ACC112 (cell line): ENCODE results near the gene CLEC4M.
"Not testable (repeated sequence)": the region's sequence is repeated elsewhere in the genome, so short reads cannot be mapped to it uniquely, and the experiment has no call there.

Experiments used
- H2AFZ ChIP-seq: fragments of 200-600 bp; sonication (generic); one replicate; pipeline ENCODE4 v1.6.0; 2017; ENCODE audit warnings: antibody characterized with exemption, low read length; ENCODE audit not compliant: unreplicated experiment
- H3K27ac ChIP-seq: fragments of 200-600 bp; sonication (generic); 2 replicates; pipeline ENCODE4 v1.5.1; 2014; ENCODE audit warnings: low read depth, mild to moderate bottlenecking, antibody characterized with exemption, low read length, moderate library complexity
- H3K27me3 ChIP-seq: fragments of 200-600 bp; sonication (generic); 2 replicates; pipeline ENCODE4 v1.6.1; 2014; ENCODE audit warnings: mild to moderate bottlenecking, antibody characterized with exemption, low read length, moderate library complexity, mixed read lengths; ENCODE audit not compliant: insufficient read depth
- H3K36me3 ChIP-seq: fragments of 200-600 bp; sonication (generic); 2 replicates; pipeline ENCODE4 v1.6.1; 2016; ENCODE audit warnings: mild to moderate bottlenecking, antibody characterized with exemption, low read length, moderate library complexity, mixed read lengths; ENCODE audit not compliant: insufficient read depth
- H3K4me1 ChIP-seq: fragments of 200-600 bp; sonication (generic); one replicate; pipeline ENCODE4 v1.6.1; 2016; ENCODE audit warnings: low read length, mixed read lengths; ENCODE audit not compliant: insufficient read depth, unreplicated experiment, control insufficient read depth
- H3K4me3 ChIP-seq: fragments of 200-600 bp; sonication (generic); 2 replicates; pipeline ENCODE4 v1.5.1; 2014; ENCODE audit warnings: mild to moderate bottlenecking, low read depth, low read length
- H3K79me2 ChIP-seq: fragments of 200-600 bp; sonication (generic); one replicate; pipeline ENCODE4 v1.6.0; 2016; ENCODE audit warnings: low read length; ENCODE audit not compliant: control insufficient read depth, unreplicated experiment, insufficient read depth

Gene CLEC4M

DNA sequence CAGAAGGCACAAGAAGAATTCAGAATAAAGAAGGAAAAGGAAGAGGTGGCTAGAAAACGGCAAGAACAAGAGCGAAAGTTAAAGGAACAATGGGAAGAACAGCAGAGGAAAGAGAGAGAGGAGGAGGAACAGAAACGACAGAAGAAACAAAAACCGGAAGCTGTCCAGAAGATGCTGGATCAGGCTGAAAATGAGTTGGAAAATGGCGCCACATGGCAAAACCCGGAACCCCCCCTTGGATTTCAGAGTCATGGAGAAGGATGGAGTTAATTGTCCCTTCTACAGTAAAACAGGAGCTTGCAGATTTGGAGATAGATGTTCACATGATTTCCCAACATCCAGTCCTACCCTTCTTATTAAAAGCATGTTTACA is 22.4 kb upstream of the CLEC4M start:
- no peaks in the 10 kb centered on the region for H3K36me3 ChIP-seq
- no peaks in the 10 kb centered on the region for H3K79me2 ChIP-seq
- H3K4me3 ChIP-seq = no peak overlapping the region
- H3K27me3 ChIP-seq = peaks cover 28% of the 10 kb centered on the region
- no peak overlapping the region for H2AFZ ChIP-seq
- H3K4me1 ChIP-seq = no peaks in the 10 kb centered on the region
- H3K27ac ChIP-seq = no peak overlapping the region

DNA sequence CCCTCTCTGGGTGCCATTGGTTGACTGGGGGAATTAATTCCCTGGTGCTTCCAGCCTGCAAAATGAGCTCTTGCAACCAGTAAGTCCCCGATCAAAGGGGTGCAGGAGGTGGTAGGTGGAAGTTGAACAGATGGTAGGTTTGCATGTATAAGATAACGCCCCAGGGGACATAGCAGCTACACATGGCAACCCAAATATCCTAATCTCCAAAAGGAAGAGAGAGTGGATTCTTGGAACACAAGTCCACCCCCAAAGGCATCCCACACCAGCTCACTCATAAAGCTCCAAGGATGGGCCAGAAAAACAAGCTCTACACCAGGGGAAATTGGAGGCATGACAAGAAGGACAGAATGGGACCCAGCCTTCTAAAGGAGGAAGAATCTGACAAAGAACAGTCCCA is 20.5 kb upstream of the CLEC4M start:
- H3K79me2 ChIP-seq = no peaks in the 10 kb centered on the region
- H3K4me1 ChIP-seq = no peaks in the 10 kb centered on the region
- no peaks in the 10 kb centered on the region for H3K36me3 ChIP-seq
- H3K27ac ChIP-seq = no peak overlapping the region
- no peak overlapping the region for H3K4me3 ChIP-seq
- peaks cover 25% of the 10 kb centered on the region for H3K27me3 ChIP-seq
- no peak overlapping the region for H2AFZ ChIP-seq

DNA sequence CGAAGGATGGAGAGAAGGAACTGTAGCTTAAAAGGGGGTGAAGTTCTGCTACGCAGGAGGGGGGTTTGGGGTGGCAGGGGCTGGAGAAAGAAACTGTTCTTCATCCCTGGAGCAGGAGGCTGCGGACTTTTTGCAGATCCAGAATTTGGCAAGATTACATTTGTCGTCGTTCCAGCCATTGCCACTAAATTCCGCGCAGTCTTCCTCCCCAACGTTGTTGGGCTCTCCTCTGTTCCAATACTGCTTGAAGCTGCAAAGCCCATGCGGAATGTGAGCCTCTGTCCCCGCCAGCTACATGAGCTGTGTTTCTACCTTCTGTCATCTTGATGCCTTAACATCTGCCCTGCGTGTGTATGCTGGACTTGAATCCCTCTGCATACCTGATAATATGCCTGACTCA is 20.1 kb upstream of the CLEC4M start:
- Histone ChIP-seq H3K27me3 (peaks cover 25% of the 10 kb centered on the region), H3K4me3 (no peak overlapping the region), H3K36me3 (no peaks in the 10 kb centered on the region), H2AFZ (no peak overlapping the region), H3K79me2 (no peaks in the 10 kb centered on the region), H3K4me1 (no peaks in the 10 kb centered on the region), H3K27ac (no peak overlapping the region)

DNA sequence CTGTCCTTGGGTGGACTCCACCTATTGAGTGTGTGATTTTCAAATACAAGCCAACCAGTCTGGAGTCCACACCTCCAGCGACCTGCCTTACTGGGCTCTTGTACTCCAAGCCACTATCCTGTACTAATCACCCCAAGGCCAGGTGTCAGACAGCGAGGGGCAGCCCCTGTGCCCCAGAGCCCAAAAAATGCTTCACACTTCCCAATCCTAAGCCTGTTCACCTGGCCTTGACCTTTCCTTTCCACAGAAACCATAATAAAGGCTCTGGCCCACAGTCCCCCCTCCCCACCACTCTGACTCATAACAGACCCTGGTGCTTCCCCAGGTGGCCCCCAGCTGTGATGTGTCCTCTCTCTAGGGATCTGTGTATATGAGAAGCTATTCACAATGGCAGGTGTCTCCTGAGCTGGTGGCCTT is 19.6 kb upstream of the CLEC4M start:
- no peaks in the 10 kb centered on the region for H3K36me3 ChIP-seq
- no peaks in the 10 kb centered on the region for H3K4me1 ChIP-seq
- H3K4me3 ChIP-seq = no peak overlapping the region
- H3K79me2 ChIP-seq = no peaks in the 10 kb centered on the region
- H2AFZ ChIP-seq = no peak overlapping the region
- H3K27me3 ChIP-seq = peaks cover 25% of the 10 kb centered on the region
- H3K27ac ChIP-seq = no peak overlapping the region

DNA sequence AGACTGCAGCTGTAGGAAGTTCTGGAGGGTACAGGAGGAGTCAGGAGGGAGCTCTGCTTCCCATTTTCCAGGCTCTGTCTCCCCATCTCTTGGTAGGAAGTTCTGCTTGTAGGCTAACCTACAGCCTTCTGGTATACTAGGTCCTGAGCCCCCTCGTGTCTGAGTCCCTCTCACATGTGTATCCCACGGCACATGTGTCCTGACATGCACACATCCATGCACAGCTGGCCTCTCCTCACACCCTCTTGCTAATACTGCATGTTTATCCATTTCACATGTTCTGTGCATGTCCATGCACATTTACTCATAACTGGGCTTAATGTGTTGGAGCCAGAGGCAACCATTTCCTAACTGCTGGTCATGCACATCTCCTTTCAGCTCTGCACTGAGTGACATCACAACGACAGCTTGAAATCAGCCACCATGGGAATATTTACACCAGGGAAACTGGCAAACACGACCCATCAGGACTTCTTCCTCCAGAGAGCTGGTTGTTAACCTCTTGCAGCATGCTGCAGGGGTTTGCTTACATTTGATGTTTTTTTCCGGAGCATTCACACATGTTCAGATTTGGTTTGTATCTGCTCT is 18.8 kb upstream of the CLEC4M start:
- Histone ChIP-seq H3K27me3 (peaks cover 22% of the 10 kb centered on the region), H2AFZ (no peak overlapping the region), H3K4me3 (no peak overlapping the region), H3K4me1 (no peaks in the 10 kb centered on the region), H3K36me3 (no peaks in the 10 kb centered on the region), H3K27ac (no peak overlapping the region), H3K79me2 (no peaks in the 10 kb centered on the region)

DNA sequence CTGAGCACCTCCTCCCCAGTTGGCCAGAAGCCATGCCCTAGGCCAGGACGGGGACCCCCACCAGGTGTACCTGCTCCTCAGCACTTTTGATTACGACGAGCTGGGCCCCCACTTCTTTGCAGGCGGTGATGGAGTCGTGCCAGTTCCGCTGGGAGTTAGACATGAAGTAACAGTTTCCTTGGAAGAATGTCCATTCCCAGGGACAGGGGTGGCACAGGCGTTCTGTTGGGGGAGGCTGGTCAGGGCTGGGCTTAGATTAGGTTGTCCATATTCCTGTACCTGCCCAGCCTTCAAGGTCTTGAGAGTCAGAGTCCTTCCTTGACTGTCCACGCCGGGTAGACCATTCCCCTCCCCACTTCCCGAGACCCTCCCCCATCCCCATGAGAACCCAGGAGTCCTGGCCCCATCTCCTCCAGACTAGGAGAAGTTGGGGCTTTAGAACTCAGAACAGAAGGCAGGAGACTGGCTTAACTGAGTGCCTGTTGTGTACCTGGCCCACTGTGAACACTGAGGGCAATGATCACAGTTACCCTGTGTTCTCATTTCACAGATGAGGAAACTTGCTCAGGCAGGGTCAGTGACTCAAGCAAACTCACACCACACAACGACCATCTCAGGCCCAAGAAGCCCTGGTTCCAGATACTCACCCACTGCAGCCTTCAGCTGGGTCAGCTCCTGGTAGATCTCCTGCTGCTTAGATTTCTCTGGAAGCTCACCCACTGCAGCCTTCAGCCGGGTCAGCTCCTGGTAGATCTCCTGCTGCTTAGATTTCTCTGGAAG is 18.0 kb upstream of the CLEC4M start:
- peaks cover 15% of the 10 kb centered on the region for H3K27me3 ChIP-seq
- H3K4me3 ChIP-seq = no peak overlapping the region
- H3K79me2 ChIP-seq = no peaks in the 10 kb centered on the region
- no peaks in the 10 kb centered on the region for H3K4me1 ChIP-seq
- no peaks in the 10 kb centered on the region for H3K36me3 ChIP-seq
- H2AFZ ChIP-seq = no peak overlapping the region
- H3K27ac ChIP-seq = no peak overlapping the region

DNA sequence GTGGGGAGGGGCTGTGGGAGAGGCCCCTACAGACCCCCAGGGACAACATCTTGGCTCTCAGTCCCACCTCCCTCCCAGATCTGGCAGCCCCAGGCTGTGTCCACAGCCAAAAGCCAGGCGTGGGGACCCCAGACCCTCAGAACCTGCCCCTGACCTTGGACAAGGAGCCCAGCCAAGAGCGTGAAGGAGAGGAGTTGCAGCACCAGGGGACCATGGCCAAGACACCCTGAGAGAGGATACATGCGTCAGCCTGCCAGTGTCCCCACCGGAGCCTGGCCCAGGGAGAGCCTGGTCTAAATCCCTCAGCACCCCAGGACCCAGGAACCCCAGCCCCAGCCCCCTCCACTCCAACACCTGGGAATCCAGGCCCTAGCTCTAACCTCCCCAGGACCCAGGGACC is 16.7 kb upstream of the CLEC4M start:
- H3K36me3 ChIP-seq, H3K4me1 ChIP-seq, H3K79me2 ChIP-seq, H2AFZ ChIP-seq, H3K27ac ChIP-seq, H3K4me3 ChIP-seq: not testable (repeated sequence)
- H3K27me3 ChIP-seq = peaks cover 11% of the 10 kb centered on the region

DNA sequence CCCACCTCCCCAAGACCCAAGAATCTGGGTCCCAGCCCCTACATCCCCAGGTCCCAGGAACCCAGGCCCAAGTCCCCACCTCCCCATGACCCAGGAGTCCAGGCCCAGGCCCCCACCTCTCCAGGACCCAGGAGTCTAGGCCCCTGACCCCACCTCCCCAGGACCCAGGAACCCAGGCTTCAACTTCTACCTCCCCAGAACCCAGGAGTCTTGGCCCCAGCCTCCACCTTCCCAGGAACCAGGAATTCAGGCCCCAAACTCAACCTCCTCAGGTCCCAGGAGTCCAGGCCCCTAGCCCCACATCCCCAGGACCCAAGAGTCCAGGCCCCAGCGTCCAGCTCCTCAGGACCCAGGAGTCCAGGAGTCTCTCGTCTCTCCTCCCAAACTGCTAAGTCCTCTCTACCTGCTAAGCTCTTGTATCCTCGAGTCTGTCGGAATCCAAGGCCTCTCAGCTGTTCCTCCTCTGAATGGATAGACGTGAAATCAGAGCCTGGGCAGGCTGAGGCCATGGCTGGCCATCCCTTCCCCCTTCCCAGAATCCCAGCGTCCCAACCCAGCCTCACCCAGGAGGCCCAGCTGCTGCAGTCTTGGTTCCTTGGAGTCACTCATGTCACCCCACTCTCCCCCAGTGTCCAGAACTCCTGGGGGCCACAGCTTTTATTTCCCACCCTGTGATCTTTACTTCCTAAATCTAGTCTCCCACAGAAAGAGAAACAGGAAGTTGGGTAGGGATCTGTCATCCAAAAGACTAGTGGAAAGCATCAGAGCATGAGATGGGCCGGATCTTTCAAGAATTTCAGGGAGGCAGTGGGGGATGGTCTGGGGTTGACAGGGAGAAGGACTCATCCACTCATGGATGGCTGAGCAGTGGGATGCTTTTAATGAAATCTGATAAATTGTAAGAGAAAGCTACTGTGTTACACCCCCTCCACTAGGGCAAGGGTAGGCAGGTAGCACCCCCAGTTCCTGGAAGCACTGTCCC is 15.8 kb upstream of the CLEC4M start, which contains the start of gene CD209:
Gene CD209 (minus strand): TSS at position 632 of the 982 bp plus-strand sequence. CDS start 23 bp downstream, at position 609.
- no peaks in the 10 kb centered on the region for H3K36me3 ChIP-seq
- H2AFZ ChIP-seq = no peak within 1 kb of the TSS
- H3K27me3 ChIP-seq = peaks cover 11% of the 10 kb centered on the region; the same call in 1 of the 2 replicates
- no peaks in the 10 kb centered on the region for H3K79me2 ChIP-seq
- no peaks in the 10 kb centered on the region for H3K4me1 ChIP-seq
- no peak within 1 kb of the TSS for H3K27ac ChIP-seq
- no peak within 1 kb of the TSS for H3K4me3 ChIP-seq

DNA sequence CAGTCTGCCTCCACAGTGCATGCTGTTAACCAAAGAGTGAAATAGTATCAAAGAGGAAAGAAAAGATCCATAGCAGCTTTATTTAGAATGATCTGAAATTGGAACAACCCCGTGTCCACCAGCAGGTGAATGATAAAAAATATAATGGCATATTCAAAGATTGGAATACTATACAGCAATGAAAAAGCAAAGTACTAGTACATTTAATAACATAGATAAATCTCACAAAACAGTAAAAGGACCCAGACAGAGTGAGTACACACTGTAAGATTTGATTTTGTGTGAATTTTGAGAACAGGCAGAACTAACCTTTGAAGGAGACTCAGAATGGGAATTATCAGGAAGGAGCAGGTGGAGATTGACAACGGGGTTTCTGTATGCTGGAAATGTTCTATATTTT is 14.9 kb upstream of the CLEC4M start:
- Histone ChIP-seq H3K4me1 (no peaks in the 10 kb centered on the region), H3K36me3 (no peaks in the 10 kb centered on the region), H3K27ac (no peak overlapping the region), H2AFZ (no peak overlapping the region), H3K27me3 (peaks cover 8% of the 10 kb centered on the region), H3K4me3 (no peak overlapping the region), H3K79me2 (no peaks in the 10 kb centered on the region)

DNA sequence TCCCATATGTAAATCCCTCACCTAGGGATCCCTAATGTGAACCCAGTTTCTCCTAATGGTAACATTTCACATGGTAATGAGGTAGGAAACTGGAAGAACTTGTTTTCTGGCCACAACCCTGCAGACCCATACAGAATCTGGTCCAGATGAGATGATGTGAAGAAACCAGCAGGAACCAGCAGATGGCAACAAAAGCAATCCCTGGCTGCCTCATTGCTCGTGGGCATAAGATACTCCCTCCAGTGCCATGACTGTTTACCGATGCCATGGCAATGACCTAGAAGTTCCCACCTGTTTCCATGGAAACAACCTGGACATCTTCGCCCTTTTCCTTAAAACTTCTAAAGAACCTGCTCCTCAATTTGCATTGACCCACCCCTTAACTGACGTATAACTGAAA is 14.3 kb upstream of the CLEC4M start:
- peaks cover 12% of the 10 kb centered on the region for H3K27me3 ChIP-seq
- no peaks in the 10 kb centered on the region for H3K36me3 ChIP-seq
- H3K79me2 ChIP-seq = no peaks in the 10 kb centered on the region
- no peaks in the 10 kb centered on the region for H3K4me1 ChIP-seq
- no peak overlapping the region for H3K4me3 ChIP-seq
- no peak overlapping the region for H2AFZ ChIP-seq
- no peak overlapping the region for H3K27ac ChIP-seq
